GM18858 (cell line): ENCODE data around the gene OSBPL5.
"Not testable (repeated sequence)": the region's sequence is repeated elsewhere in the genome, so short reads cannot be mapped to it uniquely, and the experiment has no call there.

Source experiments
- ATAC-seq: cut with Tn5 transposase; IDR thresholded peaks from one replicate; pipeline ENCODE4 v1.9.1; 2021; ENCODE audit not compliant: unreplicated experiment

Gene OSBPL5

GRCh38 chr11:3123761-3124733 lies 41.1 kb downstream of the OSBPL5 start:
- ATAC-seq: no peak

- ATAC-seq: no peak
Observed at GRCh38 chr11:3123305-3123704, 41.8 kb downstream of the OSBPL5 start.

DNA sequence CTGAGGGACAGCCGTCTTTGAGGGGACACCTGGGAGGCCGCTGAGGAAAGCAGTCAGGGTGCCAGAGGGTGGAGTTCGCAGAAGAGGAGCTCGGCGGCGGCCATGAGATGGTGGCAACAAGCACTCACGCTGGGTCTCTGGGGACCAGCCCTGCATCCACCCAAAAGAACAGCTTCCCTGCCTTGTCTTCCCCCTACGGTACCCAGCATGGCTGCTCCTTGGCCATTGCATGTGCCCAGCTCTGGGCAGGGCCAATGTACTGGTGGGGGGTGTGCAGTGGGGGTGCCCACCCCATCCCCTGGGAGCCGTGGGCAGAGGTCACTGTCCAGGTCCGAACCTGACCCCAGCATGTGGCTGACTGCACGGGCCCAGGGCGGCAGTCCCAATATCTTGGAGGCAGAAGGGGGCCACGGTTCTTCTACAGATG lies 42.3 kb downstream of the OSBPL5 start:
- ATAC-seq: no peak

- no peak for ATAC-seq
Observed at GRCh38 chr11:3121931-3122774, 43.0 kb downstream of the OSBPL5 start.

DNA sequence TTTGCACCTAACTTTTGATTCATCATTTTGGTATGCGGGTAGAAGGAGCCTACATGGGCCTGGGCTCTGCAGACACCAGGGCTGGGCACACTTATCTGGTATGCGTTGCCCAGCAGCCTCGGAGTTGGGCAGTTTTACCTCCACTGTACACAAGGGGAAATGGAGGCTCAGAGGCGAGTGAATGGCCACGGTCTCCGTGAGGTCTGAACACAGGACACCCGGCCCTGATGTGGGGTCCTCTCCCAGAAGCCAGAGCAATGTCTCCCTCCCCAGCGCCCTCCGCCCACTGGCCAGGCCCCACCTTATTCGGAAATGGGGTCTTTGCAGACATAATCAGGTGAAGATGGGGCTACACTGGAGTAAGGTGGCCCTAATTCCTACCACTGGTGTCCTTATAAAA lies 43.7 kb downstream of the OSBPL5 start:
- ATAC-seq: no peak

GRCh38 chr11:3120071-3120792 lies 44.9 kb downstream of the OSBPL5 start:
- no peak for ATAC-seq

- no peak for ATAC-seq
Observed at GRCh38 chr11:3119141-3119821, 45.8 kb downstream of the OSBPL5 start.

DNA sequence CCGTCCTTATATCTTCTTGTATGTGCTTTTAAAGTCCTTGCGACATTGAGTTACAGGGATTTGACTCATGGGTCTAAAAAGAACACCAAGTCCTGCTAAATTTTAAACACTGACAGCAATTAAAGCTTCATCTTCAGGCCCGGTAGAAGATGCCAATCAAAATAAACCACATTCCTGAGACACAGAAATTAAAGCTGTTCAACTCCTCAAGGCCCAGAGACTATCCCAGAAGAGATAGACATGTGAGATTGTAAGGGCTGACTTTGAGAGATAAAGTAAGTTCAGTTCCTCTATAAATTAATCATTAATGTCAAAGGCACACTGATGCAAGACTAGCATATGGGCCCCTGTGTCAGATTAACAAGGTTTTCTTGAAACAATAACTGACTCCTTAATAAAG lies 49.8 kb downstream of the OSBPL5 start:
- no peak for ATAC-seq

- ATAC-seq: not testable (repeated sequence)
Observed at GRCh38 chr11:3113661-3114060, 51.4 kb downstream of the OSBPL5 start.

DNA sequence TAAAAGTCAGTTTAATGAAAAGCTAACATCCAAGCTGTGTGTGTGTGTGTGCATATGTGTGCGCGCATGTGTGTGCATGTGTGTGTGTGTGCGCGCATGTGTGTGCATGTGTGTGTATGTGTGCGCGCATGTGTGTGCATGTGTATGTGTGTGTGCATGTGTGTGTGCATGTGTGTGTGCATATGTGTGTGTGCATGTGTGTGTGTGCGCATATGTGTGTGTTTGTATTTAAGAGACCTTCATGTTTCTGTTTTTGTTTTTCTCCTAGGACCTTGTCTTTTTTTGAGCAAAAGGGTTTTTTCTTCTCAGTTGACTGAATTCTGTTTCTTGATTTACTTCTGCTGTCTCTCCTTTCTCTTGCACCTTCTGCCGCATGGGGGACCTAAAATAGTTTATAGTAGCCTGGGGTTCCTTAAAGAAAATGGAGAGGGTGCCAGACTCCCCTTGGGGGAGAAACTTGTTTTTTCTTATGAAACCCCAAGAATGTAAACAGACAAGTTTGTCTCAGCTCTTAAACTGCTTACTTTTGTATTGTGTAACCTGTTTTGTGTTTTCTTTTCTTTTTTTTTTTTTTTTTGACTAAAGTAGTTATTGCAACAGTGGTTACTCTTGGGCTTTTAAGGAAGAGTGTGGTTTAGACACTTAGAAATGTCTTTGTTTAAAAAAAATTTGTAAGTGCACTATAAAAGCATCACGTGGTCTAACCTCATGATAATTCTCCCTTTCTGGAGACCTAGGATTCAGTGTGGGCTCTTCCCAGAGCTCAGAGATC lies 53.0 kb downstream of the OSBPL5 start:
- no peak for ATAC-seq

DNA sequence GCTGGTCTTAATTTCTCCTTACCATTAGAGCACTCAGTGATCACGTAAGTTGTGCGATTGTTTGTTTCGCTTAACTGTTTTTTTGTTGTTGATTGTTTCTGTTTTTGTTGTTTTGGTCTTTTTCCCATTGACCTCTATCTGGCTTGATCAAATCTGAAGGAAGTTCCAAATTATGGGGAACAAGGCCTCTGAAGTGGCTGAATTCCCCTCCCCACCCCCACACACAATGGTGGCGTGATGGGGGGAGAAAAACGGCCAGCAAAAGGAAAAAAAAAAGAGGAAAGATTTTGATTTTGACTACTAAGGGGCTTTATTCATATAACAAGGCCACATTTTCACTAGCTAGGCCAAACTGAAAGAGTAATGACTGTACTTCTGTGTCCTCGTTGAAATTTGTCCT lies 53.6 kb downstream of the OSBPL5 start:
- no peak for ATAC-seq

DNA sequence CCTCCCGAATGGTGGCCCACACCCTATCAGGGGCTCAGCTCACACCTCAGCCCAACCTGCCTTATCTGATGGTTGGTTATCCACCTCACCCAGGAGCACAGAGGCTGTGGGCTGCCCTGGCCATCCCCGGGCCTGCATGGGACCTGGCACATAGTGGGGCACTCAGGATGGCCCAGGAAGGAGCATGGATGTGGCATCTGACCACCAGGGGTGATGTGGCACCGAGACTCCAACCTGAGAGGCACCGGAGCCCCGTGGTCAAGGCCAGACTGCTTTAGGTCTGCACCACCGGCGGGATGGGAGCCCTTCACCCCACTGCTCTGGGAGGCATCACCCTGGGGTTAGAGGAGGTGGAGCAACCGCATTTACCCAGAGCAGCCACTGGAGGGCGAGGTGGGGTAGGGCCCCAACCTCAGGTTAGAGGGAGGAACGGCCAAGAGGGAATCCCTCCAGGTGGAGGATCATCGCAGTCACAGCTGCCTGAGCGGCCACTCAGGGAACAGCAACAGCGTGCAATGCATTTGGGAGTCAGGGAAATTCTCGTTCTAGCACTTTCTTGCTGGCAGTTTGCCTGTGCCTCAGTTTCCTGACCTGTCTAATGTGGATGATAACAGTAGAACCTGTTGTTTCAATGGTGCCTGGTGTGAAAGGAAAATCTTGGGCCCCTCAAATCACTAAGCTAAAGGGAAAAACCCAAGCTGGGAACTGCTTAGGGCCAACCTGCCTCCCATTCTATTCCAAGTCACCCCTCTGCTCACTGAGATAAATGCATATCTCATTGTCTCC lies 55.0 kb downstream of the OSBPL5 start:
- ATAC-seq: no peak

DNA sequence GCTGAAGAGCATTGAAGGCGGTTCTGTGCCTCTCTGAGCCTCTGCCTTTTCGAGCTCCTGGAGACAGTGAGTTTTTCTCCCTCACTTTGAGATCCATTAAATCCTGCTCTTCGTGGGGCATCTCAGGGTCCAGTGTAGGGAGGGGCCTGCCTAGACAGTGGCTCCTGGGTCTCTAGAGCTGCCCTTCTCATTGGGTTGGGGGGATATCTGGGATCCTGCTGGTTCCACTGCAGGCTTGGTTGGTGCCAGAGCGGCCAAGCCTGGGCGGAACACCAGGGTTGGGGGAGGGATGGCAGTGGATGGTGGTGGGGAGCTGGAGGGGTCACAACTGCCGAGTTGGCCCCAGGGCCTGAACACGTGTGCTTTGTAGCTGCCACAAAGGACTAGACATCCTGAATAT lies 55.7 kb downstream of the OSBPL5 start:
- no peak for ATAC-seq

DNA sequence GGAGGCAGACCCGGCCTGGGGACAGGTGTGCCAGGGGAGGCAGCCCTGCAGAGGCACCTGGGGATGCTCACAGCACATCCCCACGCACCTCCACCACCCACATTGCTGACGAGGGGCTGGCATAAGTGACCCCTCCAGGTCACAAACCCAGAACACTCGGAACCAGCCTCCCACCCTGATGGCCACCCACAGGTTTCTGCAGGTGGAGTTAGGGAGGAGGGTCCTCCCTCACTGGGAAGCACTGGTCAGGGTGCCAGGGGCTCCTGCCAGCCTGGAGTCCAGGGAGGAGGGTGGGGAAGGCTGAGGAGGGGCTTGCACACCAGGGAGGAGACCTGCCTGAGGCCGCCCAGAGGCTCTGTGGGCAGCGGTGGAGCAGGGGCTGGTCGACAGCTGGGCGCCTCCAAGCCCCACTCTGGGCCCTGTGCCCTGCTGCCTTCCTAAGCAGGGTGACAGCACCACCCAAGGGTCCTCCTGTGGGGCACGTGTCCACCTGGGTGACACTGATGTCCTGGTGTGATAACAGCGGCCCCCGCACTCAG lies 56.9 kb downstream of the OSBPL5 start:
- ATAC-seq: no peak

- no peak for ATAC-seq
Observed at GRCh38 chr11:3107608-3108182, 57.4 kb downstream of the OSBPL5 start.

DNA sequence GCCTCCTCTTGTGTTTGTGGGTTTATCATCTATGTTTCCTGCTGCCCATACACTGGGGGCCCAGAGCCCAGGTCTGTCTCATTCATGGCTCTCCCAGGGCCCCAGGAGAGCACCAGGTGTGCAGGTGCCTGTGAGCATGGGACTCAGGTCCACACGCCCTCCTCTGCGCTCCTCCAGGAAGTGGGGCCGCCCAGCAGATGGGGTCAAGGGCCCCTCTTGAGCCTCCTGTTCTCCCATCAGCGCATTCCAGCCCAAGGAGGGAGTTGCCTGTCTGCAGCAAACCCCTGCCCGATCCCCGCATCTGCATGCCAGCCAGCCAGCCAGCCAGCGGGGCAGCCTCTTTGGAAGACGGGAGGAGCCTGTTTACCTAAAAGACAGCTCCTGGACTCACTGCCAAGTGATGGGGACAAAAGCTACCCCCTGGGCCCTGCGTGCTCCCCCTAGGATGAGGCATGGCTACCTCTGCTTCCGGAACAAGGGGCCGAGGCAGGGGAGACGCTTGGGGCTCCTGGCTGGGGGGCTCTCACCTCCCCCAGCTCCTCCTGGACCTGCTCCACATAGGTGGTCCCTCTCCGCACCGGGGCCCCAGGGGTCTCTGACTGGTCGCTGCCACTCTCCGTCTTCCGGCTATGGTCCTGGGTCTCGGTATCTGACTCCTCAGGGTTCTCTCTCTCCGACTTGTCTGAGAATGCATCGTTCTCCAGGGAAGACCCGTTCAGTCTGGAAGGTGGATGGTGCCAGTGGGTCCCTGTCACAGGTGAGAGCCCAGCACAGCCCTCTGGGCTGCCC lies 58.2 kb downstream of the OSBPL5 start:
- ATAC-seq: no peak
